HG02678 (cell line): ENCODE measurements around the gene COPS7B.
A peak's percentile ranks its signal among the peaks of the same experiment; 100 is the strongest.
"Not testable (repeated sequence)": the region's sequence is repeated elsewhere in the genome, so short reads cannot be mapped to it uniquely, and the experiment has no call there.

Experiments used
- ATAC-seq: cut with Tn5 transposase; IDR thresholded peaks from one replicate; pipeline ENCODE4 v1.9.1; 2021; ENCODE audit warnings: mild to moderate bottlenecking, moderate library complexity; ENCODE audit not compliant: unreplicated experiment

COPS7B gene

GRCh38 chr2:231786177-231786916 is at the start of gene COPS7B:
Gene COPS7B (plus strand): TSS chr2:231786445. CDS start chr2:231788571, 2,126 bp downstream.
- peak; percentile 64 for ATAC-seq

- ATAC-seq, result no peak
Observed at GRCh38 chr2:231737761-231738160, 48.5 kb upstream of the COPS7B start.

- no peak for ATAC-seq
Observed at GRCh38 chr2:231743376-231744116, 42.7 kb upstream of the COPS7B start.

GRCh38 chr2:231745303-231746038 is 40.8 kb upstream of the COPS7B start:
- ATAC-seq, result no peak

- ATAC-seq, result not testable (repeated sequence)
Observed at GRCh38 chr2:231748153-231748896, 37.9 kb upstream of the COPS7B start.

- ATAC-seq, result not testable (repeated sequence)
Observed at GRCh38 chr2:231749016-231749415, 37.2 kb upstream of the COPS7B start.

- no peak for ATAC-seq
Observed at GRCh38 chr2:231751042-231751815, 35.0 kb upstream of the COPS7B start.

GRCh38 chr2:231752061-231752460 is 34.2 kb upstream of the COPS7B start:
- no peak for ATAC-seq

GRCh38 chr2:231761735-231762134 is 24.5 kb upstream of the COPS7B start:
- no peak for ATAC-seq

GRCh38 chr2:231764124-231764523 is 22.1 kb upstream of the COPS7B start:
- no peak for ATAC-seq

GRCh38 chr2:231764760-231765159 is 21.5 kb upstream of the COPS7B start:
- no peak for ATAC-seq

GRCh38 chr2:231765496-231765929 is 20.7 kb upstream of the COPS7B start:
- no peak for ATAC-seq

GRCh38 chr2:231769170-231770136 is 16.8 kb upstream of the COPS7B start:
- no peak for ATAC-seq

GRCh38 chr2:231780123-231780908 is 5.9 kb upstream of the COPS7B start:
- peak; percentile 15 for ATAC-seq

GRCh38 chr2:231780909-231781797 is 5.1 kb upstream of the COPS7B start, which contains the start of gene PDE6D:
Gene PDE6D (minus strand): TSS chr2:231781282. CDS start chr2:231781114, 168 bp downstream.
- ATAC-seq, result peak; percentile 92

- no peak for ATAC-seq
Observed at GRCh38 chr2:231781798-231782726, 4.2 kb upstream of the COPS7B start.
